HG02642 (cell line): ENCODE results near the gene OXER1.

ENCODE experiments used
- ATAC-seq: cut with Tn5 transposase; IDR thresholded peaks from one replicate; pipeline ENCODE4 v1.9.1; 2021; ENCODE audit warnings: mild to moderate bottlenecking; ENCODE audit not compliant: unreplicated experiment, poor library complexity

The OXER1 gene

GRCh38 chr2:42764096-42764495 lies at the start of gene OXER1:
Gene OXER1 (minus strand): TSS chr2:42764135. CDS start chr2:42764062, 73 bp downstream.
- no peak for ATAC-seq

- ATAC-seq = no peak
Measured at GRCh38 chr2:42812899-42813479, 49.1 kb upstream of the OXER1 start.

- peak; percentile 10 for ATAC-seq
Measured at GRCh38 chr2:42810971-42811811, 47.3 kb upstream of the OXER1 start.

- ATAC-seq = peak; percentile 80
Measured at GRCh38 chr2:42810121-42810970, 46.4 kb upstream of the OXER1 start.

- no peak for ATAC-seq
Measured at GRCh38 chr2:42809819-42810120, 45.8 kb upstream of the OXER1 start.

- no peak for ATAC-seq
Measured at GRCh38 chr2:42809131-42809818, 45.3 kb upstream of the OXER1 start.

GRCh38 chr2:42808301-42808700 lies 44.4 kb upstream of the OXER1 start:
- no peak for ATAC-seq

GRCh38 chr2:42806786-42807185 lies 42.9 kb upstream of the OXER1 start:
- ATAC-seq = no peak

- ATAC-seq = no peak
Measured at GRCh38 chr2:42804891-42805290, 41.0 kb upstream of the OXER1 start.

GRCh38 chr2:42804338-42804737 lies 40.4 kb upstream of the OXER1 start:
- ATAC-seq = no peak

GRCh38 chr2:42802150-42802549 lies 38.2 kb upstream of the OXER1 start:
- ATAC-seq = no peak

- ATAC-seq = no peak
Measured at GRCh38 chr2:42801381-42801780, 37.4 kb upstream of the OXER1 start.

- ATAC-seq = no peak
Measured at GRCh38 chr2:42800981-42801380, 37.0 kb upstream of the OXER1 start.

- no peak for ATAC-seq
Measured at GRCh38 chr2:42800461-42800962, 36.6 kb upstream of the OXER1 start.

- ATAC-seq = no peak
Measured at GRCh38 chr2:42799881-42800280, 35.9 kb upstream of the OXER1 start.

- no peak for ATAC-seq
Measured at GRCh38 chr2:42797281-42797680, 33.3 kb upstream of the OXER1 start.

GRCh38 chr2:42796427-42797248 lies 32.7 kb upstream of the OXER1 start:
- no peak for ATAC-seq

- ATAC-seq = no peak
Measured at GRCh38 chr2:42795841-42796301, 31.9 kb upstream of the OXER1 start.

GRCh38 chr2:42795275-42795674 lies 31.3 kb upstream of the OXER1 start:
- no peak for ATAC-seq
